Endothelial cell of umbilical vein (primary cell): Measurements from ENCODE around the gene C20orf202.

Source experiments
- CTCF ChIP-seq, 2 donors: IDR thresholded peaks; 1 replicate in 1 of 2; 2 replicates in 1 of 2; pipeline ENCODE4 v1.5.1; 2011; ENCODE audit warnings: low read length in 2 of 2, mild to moderate bottlenecking in 2 of 2, moderate library complexity in 2 of 2, control low read depth in 1 of 2, inconsistent platforms in 1 of 2, low read depth in 1 of 2; ENCODE audit not compliant: insufficient read depth in 1 of 2; ENCODE audit errors: extremely low read depth in 1 of 2
- MAX ChIP-seq: IDR thresholded peaks from 2 replicates; pipeline ENCODE4 v1.6.1; 2011; ENCODE audit not compliant: insufficient read depth, insufficient read length
- MYC ChIP-seq: IDR thresholded peaks from one replicate; pipeline ENCODE4 v1.6.1; 2011; ENCODE audit warnings: mild to moderate bottlenecking, low read depth, low read length
- POLR2A ChIP-seq: IDR thresholded peaks from 2 replicates; pipeline ENCODE4 v1.6.1; 2012; ENCODE audit warnings: low read depth, mild to moderate bottlenecking, control low read depth, low read length
- POLR2AphosphoS5 ChIP-seq: IDR thresholded peaks from 2 replicates; pipeline ENCODE4 v1.6.1; 2012; ENCODE audit warnings: low read depth, mild to moderate bottlenecking, control low read depth, low read length, moderate library complexity; ENCODE audit not compliant: insufficient read depth

GRCh38 chr20:1196634-1197033, 6.6 kb upstream of the C20orf202 start:
- TF ChIP-seq MYC: no peak
- TF ChIP-seq POLR2AphosphoS5: no peak
- TF ChIP-seq POLR2A: no peak
- TF ChIP-seq CTCF (IDR thresholded peaks at IDR 0.05; ENCODE audit: extremely low read depth in 1 of 2, insufficient read depth in 1 of 2, low read depth in 1 of 2, low read length in 2 of 2): no peak
- TF ChIP-seq MAX: no peak
